ENCODE data around the gene SKA1. TPM values are rescaled to one million over a fixed set of nuclear protein-coding genes. Genes with fewer than 3 reads are reported as not detected.

The SKA1 gene
- total and polyA plus RNA-seq, 2 of the 4 experiments (the other 2 are of a cell fraction) = 5.8 to 5.9 TPM

- H2AFZ ChIP-seq (replicated peaks; ENCODE audit: low read length, poor library complexity) = no peak overlapping the region
- in situ Hi-C loops (cut with MboI; ENCODE audit: low sequenced_read_pairs) = no loop called here
- no peak for TF ChIP-seq RFX5 (IDR thresholded peaks at IDR 0.05; ENCODE audit: low read depth, low read length)
- TF ChIP-seq NFE2L2 (IDR thresholded peaks at IDR 0.05; ENCODE audit: low read depth, low read length) = no peak
- no peak for TF ChIP-seq BHLHE40 (IDR thresholded peaks at IDR 0.05; ENCODE audit: low read depth, low read length)
- H3K18ac ChIP-seq (ENCODE audit: low read depth, low read length) = no peak overlapping the region
- no peak overlapping the region for H4K8ac ChIP-seq (ENCODE audit: low read depth in 2 of 2, low read length in 2 of 2)
- H3K4me2 ChIP-seq (ENCODE audit: low read depth, low read length) = no peak overlapping the region
- no peak overlapping the region for H3K4ac ChIP-seq (ENCODE audit: low read depth, low read length)
- no peak overlapping the region for H2BK5ac ChIP-seq (ENCODE audit: low read depth, low read length, poor library complexity, severe bottlenecking)
- ATAC-seq (ENCODE audit: low read depth) (no peak), DNase-seq (no peak)
- H3K9me1 ChIP-seq (ENCODE audit: insufficient read depth, low read length) = no peaks in the 10 kb centered on the region
- no peak overlapping the region for H2AK9ac ChIP-seq (replicated peaks; ENCODE audit: low read depth, low read length, poor library complexity)
- no peak overlapping the region for H3K4me3 ChIP-seq (ENCODE audit: insufficient read depth, low read depth, low read length)
- no peak overlapping the region for H2AK5ac ChIP-seq (ENCODE audit: low read depth, low read length)
- H2BK20ac ChIP-seq (ENCODE audit: low read depth, low read length) = no peak overlapping the region
- ChIA-PET CTCF (interaction anchor here (0.6 to 1.1 kb wide), 2 partner anchors 9 to 10 kb away, joined by 3 to 4 read pairs; no protein-coding TSS in a partner anchor), POLR2A (ENCODE audit: unreplicated experiment) (no interaction called here)
- dilution Hi-C loops (cut with HindIII; ENCODE audit: low sequenced_read_pairs, unreplicated experiment) = no loop called here
- no peaks in the 10 kb centered on the region for H3K4me1 ChIP-seq (ENCODE audit: control insufficient read depth, insufficient read depth, low read length)
- WGBS, 2 experiments (ENCODE audit: extremely low coverage in 2 of 2, insufficient read length in 1 of 2) = no CpG with 5 or more reads among the region's 4 CpGs
- no peak overlapping the region for H3K27ac ChIP-seq (ENCODE audit: insufficient read depth, low read length)
- no peak overlapping the region for H4K91ac ChIP-seq (ENCODE audit: insufficient read depth, low read depth, low read length)
- no peaks in the 10 kb centered on the region for H3K9me3 ChIP-seq (ENCODE audit: control insufficient read depth, insufficient read depth, low read length)
- intact Hi-C loops (cut with micrococcal nuclease) = no loop called here
- no peaks in the 10 kb centered on the region for H3K36me3 ChIP-seq (ENCODE audit: control insufficient read depth, insufficient read depth, low read length)
- H3K9ac ChIP-seq (ENCODE audit: low read depth, low read length) = no peak overlapping the region
- no peaks in the 10 kb centered on the region for H4K20me1 ChIP-seq (ENCODE audit: insufficient read depth, low read length)
- H3K14ac ChIP-seq (replicated peaks; ENCODE audit: low read depth, low read length) = no peak overlapping the region
- no peak overlapping the region for H2BK120ac ChIP-seq (ENCODE audit: low read depth, low read length)
- no peak overlapping the region for H3K56ac ChIP-seq (ENCODE audit: extremely low read depth, insufficient read depth, low read length)
- no peak overlapping the region for H3K23ac ChIP-seq (ENCODE audit: low read depth, low read length)
- BruUV-seq (replicated peaks) = no TSS peak
- H4K5ac ChIP-seq (ENCODE audit: low read depth, low read length) = no peak overlapping the region
- no peak overlapping the region for H2BK15ac ChIP-seq (ENCODE audit: low read depth, low read length)
- no peaks in the 10 kb centered on the region; the same call in 1 of the 2 replicates for H3K27me3 ChIP-seq (ENCODE audit: control insufficient read depth, insufficient read depth, low read length)
- H3K79me1 ChIP-seq (ENCODE audit: low read depth in 1 of 2, low read length in 2 of 2) = no peaks in the 10 kb centered on the region
Observed at GRCh38 chr18:50397023-50397422, 22.2 kb downstream of the SKA1 start.

Measured in IMR-90 (cell line).